ENCODE data around the gene HLA-DPB1.
A peak's percentile ranks its signal among the peaks of the same experiment; 100 is the strongest.
"Not testable (repeated sequence)": the region's sequence is repeated elsewhere in the genome, so short reads cannot be mapped to it uniquely, and the experiment has no call there.

HLA-DPB1 gene

DNA sequence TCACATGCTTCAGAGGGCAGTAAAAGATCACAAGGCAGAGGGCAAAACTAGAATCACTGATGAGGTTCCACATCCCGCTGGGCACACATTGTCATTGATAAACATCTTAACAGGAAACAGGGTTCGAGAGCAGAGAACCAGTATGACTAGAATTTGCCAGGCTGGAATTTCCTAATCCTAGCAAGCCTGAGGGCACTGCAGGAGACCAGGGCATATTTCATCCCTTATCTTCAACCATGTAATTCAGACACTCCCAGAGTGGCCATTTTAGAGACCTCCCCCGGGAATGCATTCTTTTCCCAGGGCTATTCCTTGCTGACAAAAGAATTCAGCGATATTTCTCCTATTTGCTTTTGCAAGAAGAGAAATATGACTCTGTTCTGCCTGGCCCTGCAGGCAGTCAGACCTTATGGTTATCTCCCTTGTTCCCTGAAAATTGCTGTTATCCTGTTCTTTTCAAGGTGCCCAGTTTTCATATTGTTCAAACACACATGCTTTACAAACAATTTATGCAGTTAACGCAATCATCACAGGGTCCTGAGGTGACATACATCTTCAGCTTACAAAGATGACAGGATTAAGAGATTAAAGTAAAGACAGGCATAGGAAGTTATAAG, 25.4 kb downstream of the HLA-DPB1 start:
- DNase-seq (ENCODE audit: low read depth in 2 of 3, low spot score in 2 of 3) = not testable (repeated sequence)

DNA sequence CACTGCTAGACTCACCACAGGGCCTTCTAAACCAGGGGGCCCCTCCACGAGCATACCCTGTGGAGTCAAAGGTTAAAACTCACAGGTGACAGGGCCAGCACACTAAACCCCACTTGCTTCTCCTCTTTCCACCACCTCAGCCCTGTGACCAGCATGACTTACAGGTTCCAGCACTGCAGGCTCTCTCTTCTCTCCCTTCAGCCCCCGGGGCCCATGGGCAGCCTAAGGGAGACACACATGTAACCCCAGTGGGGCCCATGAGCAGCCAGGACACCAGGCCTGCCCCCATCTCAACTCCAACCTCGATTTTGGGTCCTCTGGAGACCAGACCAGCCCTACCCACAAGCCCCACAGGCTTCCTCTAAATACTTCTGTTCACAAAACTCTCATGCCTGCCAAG, 28.0 kb downstream of the HLA-DPB1 start:
- no peak for DNase-seq (ENCODE audit: low read depth in 2 of 3, low spot score in 2 of 3)

DNA sequence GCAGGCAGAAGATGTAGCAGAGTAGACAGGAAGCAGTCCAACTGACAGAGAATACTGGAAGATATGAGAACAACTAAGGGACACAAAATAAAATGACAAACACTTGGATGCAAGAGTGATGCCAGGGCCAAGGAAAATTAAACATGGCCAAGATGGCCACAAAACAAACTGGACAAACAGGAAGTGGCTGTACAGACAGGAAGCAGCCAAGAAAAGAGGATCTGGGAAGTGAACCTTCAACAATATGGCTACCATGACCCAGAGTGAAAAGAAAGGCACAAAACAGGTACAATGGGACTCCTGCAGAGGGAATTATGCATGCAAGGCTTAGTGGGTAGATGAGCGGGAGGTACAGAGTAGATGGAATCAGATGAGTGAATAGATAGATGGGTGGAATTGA, 29.1 kb downstream of the HLA-DPB1 start:
- no peak for DNase-seq (ENCODE audit: low read depth in 2 of 3, low spot score in 2 of 3)

DNA sequence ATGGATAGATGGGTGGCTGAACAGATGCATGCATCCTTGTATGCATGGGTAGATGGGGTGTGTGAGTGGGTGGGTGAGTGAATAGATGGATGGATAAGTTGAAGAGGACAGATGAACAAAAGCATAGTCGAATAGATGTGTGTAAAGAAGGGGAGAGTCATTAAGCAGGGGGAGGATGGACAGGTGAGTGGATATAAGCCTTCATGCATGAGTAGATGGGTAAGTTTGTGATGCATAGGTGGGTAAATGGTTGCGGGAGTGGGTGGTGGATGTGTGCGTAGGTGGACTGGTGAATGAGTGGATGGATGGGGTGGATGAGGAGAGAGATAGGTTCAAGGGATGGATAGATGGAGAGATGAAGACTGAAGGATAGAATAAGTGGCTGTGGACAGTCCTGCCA, 29.6 kb downstream of the HLA-DPB1 start:
- DNase-seq (ENCODE audit: low read depth in 2 of 3, low spot score in 2 of 3) = no peak

DNA sequence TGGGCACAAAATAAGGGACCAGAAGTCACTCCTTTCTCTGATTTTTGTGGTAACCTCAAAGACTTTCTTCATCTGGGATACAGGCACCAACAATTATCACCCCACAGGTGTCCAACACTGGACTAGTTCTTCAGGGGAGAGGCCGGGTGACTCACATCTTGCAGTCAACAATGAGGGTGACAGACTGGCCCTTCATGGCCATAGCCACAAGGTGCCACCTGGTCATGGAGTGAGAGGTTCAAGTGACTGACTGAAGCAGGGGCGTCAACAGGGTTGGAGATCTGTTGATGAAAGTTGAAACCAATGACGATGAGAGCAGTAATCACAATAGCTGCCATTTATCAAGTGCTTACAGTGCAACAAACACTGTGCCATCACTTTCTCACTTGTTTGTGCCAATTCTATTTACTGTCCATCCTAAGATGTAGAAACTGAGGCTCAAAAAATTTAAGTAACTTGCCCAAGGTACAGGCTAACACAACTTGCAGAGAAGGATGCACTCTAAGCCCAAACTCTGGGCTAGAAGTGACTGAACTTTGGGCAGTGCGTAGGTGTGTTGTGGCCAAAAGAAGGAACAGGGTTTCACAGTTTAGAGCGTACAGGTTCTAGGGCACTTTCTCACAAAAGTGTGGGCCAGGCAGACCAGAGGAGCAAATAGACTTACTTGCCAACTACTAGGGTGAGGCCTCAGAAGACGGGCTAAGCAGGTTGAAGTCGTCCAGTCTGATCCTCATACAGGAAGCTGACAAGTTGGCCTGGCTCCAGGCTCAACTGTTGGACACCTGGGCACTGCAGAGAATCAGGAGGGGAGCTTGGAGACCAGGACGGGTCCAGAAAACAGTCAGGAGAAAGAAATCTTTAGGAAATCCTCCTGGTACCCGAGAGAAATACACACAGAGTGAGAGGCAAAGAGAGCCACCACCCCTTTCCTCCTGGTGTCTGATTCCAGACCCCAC, 30.4 kb downstream of the HLA-DPB1 start:
- DNase-seq (ENCODE audit: low read depth in 2 of 3, low spot score in 2 of 3) = no peak

GRCh38 chr6:33107641-33108040, 31.9 kb downstream of the HLA-DPB1 start:
- DNase-seq (ENCODE audit: low read depth in 2 of 3, low spot score in 2 of 3) = no peak

DNA sequence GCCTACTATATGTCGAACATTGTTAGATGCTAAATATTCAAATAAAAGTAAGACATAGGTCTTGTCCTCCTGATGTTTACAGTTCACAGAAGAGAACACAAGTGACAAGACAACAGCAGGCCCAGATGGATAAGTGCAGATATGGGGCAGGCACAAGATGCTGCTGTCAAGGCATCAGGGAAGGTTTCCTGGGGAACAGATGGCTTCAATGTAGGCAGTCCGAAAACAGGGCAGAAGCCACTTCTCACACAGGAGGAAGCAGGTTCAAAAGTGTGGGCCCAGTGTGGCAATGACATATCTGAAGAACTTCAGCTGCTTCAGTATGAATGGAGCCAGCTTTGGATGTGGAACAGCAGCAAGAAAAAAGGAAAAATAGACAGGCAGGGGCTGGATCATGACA, 32.5 kb downstream of the HLA-DPB1 start:
- DNase-seq (ENCODE audit: low read depth in 2 of 3, low spot score in 2 of 3) = no peak

GRCh38 chr6:33112148-33112547, 36.4 kb downstream of the HLA-DPB1 start:
- DNase-seq (ENCODE audit: low read depth in 2 of 3, low spot score in 2 of 3) = no peak

- DNase-seq (ENCODE audit: low read depth in 2 of 3, low spot score in 2 of 3) = no peak
These were observed 38.0 kb downstream of the HLA-DPB1 start for GRCh38 chr6:33113755-33114154.

GRCh38 chr6:33114406-33114805, 38.6 kb downstream of the HLA-DPB1 start:
- DNase-seq (ENCODE audit: low read depth in 2 of 3, low spot score in 2 of 3) = no peak

- DNase-seq (ENCODE audit: low read depth in 2 of 3, low spot score in 2 of 3) = no peak
These were observed 40.6 kb downstream of the HLA-DPB1 start for GRCh38 chr6:33116417-33116816.

- no peak for DNase-seq (ENCODE audit: low read depth in 2 of 3, low spot score in 2 of 3)
These were observed 41.3 kb downstream of the HLA-DPB1 start for GRCh38 chr6:33116841-33117711.

DNA sequence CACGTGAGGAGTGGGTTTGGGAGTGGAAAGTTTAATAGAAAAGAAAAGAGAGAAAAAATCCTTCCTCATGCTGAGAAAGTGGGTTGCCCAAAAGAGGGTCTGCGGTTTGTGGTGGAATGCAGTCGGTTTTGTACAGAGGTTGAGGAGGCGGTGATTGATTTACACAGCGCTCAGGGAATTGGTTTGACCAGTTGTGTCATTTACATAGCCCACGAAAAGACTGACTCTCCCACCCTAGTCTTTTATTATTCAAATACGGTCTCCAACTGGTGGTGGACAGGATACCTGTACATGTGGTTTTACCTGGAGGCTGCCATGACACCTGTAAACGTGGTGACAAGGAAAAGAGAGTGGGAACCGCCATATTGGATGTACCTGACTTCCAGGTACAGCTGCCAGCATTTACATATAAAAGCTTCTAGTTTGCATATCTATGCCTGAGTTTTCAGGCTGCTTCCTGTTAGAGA, 42.1 kb downstream of the HLA-DPB1 start:
- no peak for DNase-seq (ENCODE audit: low read depth in 2 of 3, low spot score in 2 of 3)

DNA sequence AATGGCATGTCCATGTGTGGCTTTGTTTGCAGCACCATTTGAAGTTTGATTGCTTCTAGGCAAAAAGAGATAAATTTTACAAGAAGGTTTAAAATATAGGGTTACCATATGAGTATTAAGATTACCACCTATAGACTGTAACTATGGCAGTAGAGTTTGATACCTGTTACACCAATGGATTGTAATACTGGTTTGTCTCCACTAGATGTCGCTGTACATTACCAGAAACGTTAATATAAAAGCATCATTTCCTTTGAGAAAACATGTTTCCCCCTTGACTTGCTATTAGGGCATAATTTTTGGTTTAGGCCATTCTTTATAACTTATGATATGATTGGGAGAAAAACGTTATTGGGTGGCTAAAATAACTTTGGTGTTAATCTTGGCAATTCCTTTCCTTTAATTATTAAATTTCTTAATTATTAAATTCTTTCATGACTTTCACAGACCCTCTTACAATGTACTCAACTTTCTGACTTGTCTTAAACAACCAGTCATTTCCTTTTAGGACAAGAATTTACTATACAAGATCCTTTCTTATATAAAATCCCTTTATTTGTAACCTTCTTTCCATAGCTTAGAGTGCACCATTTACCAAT, 42.8 kb downstream of the HLA-DPB1 start:
- DNase-seq (ENCODE audit: low read depth in 2 of 3, low spot score in 2 of 3) = no peak

DNA sequence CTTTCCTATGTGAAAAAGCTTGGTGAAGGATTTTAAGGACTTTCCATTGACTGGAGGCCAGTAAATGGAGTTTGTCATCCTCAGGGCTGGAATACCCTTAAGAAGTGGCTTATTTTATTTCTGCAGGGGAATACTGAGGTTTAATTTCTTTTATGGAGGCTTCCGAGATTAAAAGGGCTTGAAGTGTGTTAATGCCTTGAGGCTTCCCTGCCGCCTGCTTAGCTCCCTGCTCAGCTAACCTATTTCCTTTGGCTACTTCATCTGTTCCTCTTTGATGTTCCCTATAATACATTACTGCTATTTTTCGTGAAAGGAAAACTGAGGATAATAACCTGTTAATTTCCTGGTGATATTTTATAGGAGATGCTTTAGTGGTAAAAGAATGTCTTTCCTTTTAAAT, 44.2 kb downstream of the HLA-DPB1 start:
- no peak for DNase-seq (ENCODE audit: low read depth in 2 of 3, low spot score in 2 of 3)

- DNase-seq (ENCODE audit: low read depth in 2 of 3, low spot score in 2 of 3) = no peak
These were observed 47.4 kb downstream of the HLA-DPB1 start for GRCh38 chr6:33123181-33123580.

DNA sequence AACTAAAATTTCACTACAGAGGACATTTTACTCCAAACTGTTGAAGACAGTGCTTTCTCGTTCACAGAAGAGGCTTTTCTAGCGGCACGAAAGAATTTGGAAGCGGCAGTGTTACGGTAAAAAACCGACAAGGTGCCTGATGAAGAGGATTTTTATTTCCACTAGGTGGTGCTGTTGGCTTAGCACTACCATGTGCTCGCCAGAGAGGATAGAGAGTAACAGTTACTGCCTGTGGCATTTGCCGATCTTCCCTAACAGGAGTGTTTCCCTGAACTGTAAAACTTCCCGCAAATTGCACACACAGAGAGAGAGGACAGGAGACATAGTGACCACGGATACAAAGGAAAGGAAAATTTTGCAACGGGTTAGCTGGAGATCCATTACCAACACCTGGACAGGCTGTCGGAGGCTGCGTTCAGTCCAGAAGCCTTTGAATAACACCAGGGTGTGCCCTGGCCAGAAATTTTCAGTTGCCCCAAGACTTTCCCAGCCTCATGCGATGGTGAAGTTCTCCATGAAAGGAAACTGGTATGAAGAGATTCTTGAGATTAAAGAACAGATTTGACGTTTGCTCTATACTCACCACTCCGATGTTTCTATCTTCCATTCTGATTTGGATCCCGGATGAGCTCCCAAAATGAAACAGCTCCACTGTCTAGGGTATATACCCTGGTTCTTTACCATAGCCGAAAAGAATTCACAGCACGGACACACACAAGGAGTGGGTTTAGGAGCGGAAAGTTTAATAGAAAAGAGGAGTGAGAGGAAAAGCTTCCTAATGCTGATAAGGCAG, 48.1 kb downstream of the HLA-DPB1 start:
- no peak for DNase-seq (ENCODE audit: low read depth in 2 of 3, low spot score in 2 of 3)

- DNase-seq (ENCODE audit: low read depth in 2 of 3, low spot score in 2 of 3) = no peak
These were observed 48.7 kb downstream of the HLA-DPB1 start for GRCh38 chr6:33124525-33124901.

DNA sequence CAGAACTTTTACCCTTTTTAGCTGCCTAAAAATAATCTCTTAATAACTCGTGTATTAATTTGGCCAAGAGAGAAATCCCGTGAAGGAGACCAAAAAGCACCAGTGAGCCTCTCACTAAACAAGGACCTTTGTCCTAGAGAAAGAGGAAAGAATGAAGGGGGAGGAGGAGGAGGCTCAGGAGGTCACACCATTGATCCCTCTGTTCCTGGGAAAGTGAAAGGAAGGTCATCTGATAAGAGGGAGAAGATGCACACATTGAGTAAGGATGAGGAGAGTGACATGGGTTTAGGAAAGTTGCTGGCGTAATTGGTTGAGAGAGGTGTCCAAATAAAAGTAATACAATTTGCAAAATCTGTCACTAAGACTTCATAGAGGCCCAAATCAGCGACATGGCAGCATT, 49.2 kb downstream of the HLA-DPB1 start:
- DNase-seq (ENCODE audit: low read depth in 2 of 3, low spot score in 2 of 3) = no peak

DNA sequence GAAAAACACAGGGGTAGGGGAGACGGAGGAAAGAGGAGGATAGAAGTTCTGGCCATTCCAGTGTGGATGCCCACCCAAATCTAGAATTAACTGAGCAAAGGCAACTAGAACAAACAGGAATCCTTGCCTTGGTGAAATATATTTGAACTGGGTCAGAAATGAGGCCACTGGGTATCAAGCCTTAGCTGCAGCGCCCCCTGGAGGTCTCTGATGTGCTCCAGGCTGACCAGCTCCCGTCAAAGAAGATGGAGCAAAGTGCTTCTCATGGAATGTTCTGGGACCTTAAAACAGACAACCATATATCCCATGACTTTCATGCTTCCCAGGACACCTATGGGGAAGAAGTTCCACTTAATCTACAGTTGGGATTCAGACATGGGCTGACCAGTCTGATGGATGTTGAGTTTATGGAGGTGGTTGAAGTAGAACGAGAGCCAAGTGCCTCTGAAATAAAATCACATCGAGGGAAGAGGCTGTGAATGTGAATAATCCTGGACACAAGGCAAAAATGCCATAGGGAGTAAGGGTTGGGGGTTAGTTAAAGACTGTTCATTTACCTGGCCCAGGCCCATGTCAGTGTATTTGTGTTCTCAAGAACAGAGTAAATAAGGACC, 50.4 kb downstream of the HLA-DPB1 start:
- peak; percentile 16 to 51 (median 49) for DNase-seq (ENCODE audit: low read depth in 2 of 3, low spot score in 2 of 3)

All from activated CD8-positive, alpha-beta memory T cell treated with anti-CD3 and anti-CD28 coated beads for 48 hours (primary cell).